MCF 10A (cell line): ENCODE data around the gene C19orf25. TPM values are rescaled to one million over a fixed set of nuclear protein-coding genes. Genes with fewer than 3 reads are reported as not detected.

Experiments used
- BruUV-seq: library from RNA; stranded (reverse); fragments of 400-500 nt; replicated peaks from 2 replicates; lab custom pipeline; 2021; lab: Mats Ljungman, UMichigan
- CTCF ChIA-PET: fragments of 300-600 bp; sonication (Branson Sonifier 250); formaldehyde crosslinking; extraction: SDS; loops from one replicate; lab custom pipeline; 2021; ENCODE audit warnings: antibody characterized with exemption, inconsistent platforms; lab: Yijun Ruan, JAX
- POLR2A ChIA-PET: fragments of 300-600, 350-650 bp; sonication (Branson Sonifier 250); formaldehyde crosslinking; extraction: SDS; loops from one replicate; lab custom pipeline; 2020; ENCODE audit warnings: antibody characterized with exemption, inconsistent platforms; lab: Yijun Ruan, JAX
- DNase-seq: peaks from one replicate; pipeline ENCODE4 v3.0.0-alpha.2; 2018; ENCODE audit not compliant: unreplicated experiment
- H3K27ac Mint-ChIP-seq: one replicate; pipeline ENCODE4 v1.8.0; 2022; ENCODE audit warnings: mild to moderate bottlenecking, low read depth, mixed read lengths; ENCODE audit not compliant: unreplicated experiment
- H3K27me3 Mint-ChIP-seq: one replicate; pipeline ENCODE4 v1.8.0; 2022; ENCODE audit warnings: mixed read lengths; ENCODE audit not compliant: insufficient read depth, unreplicated experiment
- H3K36me3 Mint-ChIP-seq: one replicate; pipeline ENCODE4 v1.8.0; 2022; ENCODE audit warnings: mild to moderate bottlenecking, moderate library complexity, mixed read lengths; ENCODE audit not compliant: insufficient read depth, unreplicated experiment
- H3K4me1 Mint-ChIP-seq: one replicate; pipeline ENCODE4 v1.8.0; 2022; ENCODE audit warnings: mixed read lengths; ENCODE audit not compliant: insufficient read depth, unreplicated experiment
- H3K4me3 Mint-ChIP-seq: one replicate; pipeline ENCODE4 v1.8.0; 2022; ENCODE audit warnings: mild to moderate bottlenecking, moderate library complexity, mixed read lengths; ENCODE audit not compliant: unreplicated experiment
- H3K9me3 Mint-ChIP-seq: one replicate; pipeline ENCODE4 v1.8.0; 2022; ENCODE audit warnings: mixed read lengths; ENCODE audit not compliant: unreplicated experiment
- CTCF ChIP-seq: fragments of 200-600 bp; IDR thresholded peaks from one replicate; pipeline ENCODE4 v1.8.0; 2022; ENCODE audit warnings: antibody characterized with exemption, mild to moderate bottlenecking; ENCODE audit not compliant: unreplicated experiment
- intact Hi-C: fragments of 100-400 bp; cut with micrococcal nuclease; formaldehyde crosslinking; loops from 2 replicates; pipeline ENCODE4 v1.14.1; 2022
- total RNA-seq: library from RNA; stranded (reverse); gene quantifications from 2 replicates; pipeline ENCODE4 v1.2.3, GENCODE V29; 2022

Gene C19orf25
- total RNA-seq, 1 experiment from 2014 or later, result 40.5 TPM

GRCh38 chr19:1425902-1426301, 53.1 kb downstream of the C19orf25 start:
- peaks cover 93% of the 10 kb centered on the region for H3K36me3 Mint-ChIP-seq
- no peaks in the 10 kb centered on the region for H3K4me1 Mint-ChIP-seq
- no peak for DNase-seq
- intact Hi-C loops, result no loop called here
- H3K4me3 Mint-ChIP-seq, result no peak overlapping the region
- ChIA-PET POLR2A (no interaction called here), CTCF (no interaction called here)
- H3K27ac Mint-ChIP-seq, result no peak overlapping the region
- BruUV-seq, result no TSS peak
- H3K27me3 Mint-ChIP-seq, result no peaks in the 10 kb centered on the region
- no peak for TF ChIP-seq CTCF
- H3K9me3 Mint-ChIP-seq, result no peaks in the 10 kb centered on the region

- H3K4me3 Mint-ChIP-seq, result no peak overlapping the region
Measured at GRCh38 chr19:1425102-1425837, 53.7 kb downstream of the C19orf25 start.

GRCh38 chr19:1424192-1424955, 54.6 kb downstream of the C19orf25 start:
- H3K4me3 Mint-ChIP-seq, result no peak overlapping the region
- no peaks in the 10 kb centered on the region for H3K4me1 Mint-ChIP-seq
- H3K27me3 Mint-ChIP-seq, result no peaks in the 10 kb centered on the region
- ChIA-PET CTCF (interaction anchor here (0.6 to 0.7 kb wide), 2 partner anchors 181 to 230 kb away, joined by 3 read pairs; no protein-coding TSS in a partner anchor), POLR2A (interaction anchor here (0.6 kb wide), 1 partner anchor 215 kb away, joined by 3 read pairs; no protein-coding TSS in a partner anchor)
- H3K36me3 Mint-ChIP-seq, result peaks cover 89% of the 10 kb centered on the region
- no peak for DNase-seq
- intact Hi-C loops, result no loop called here
- BruUV-seq, result no TSS peak
- H3K27ac Mint-ChIP-seq, result no peak overlapping the region
- no peak for TF ChIP-seq CTCF
- H3K9me3 Mint-ChIP-seq, result no peaks in the 10 kb centered on the region

More at GRCh38 chr19:1425102-1425837, 53.7 kb downstream of the C19orf25 start:
- H3K36me3 Mint-ChIP-seq, result peaks cover 92% of the 10 kb centered on the region
- TF ChIP-seq CTCF, result no peak
- H3K4me1 Mint-ChIP-seq, result no peaks in the 10 kb centered on the region
- no peaks in the 10 kb centered on the region for H3K27me3 Mint-ChIP-seq
- BruUV-seq, result no TSS peak
- no peak overlapping the region for H3K27ac Mint-ChIP-seq
- CTCF ChIA-PET, result interaction anchor here (0.7 kb wide), 1 partner anchor 181 kb away, joined by 3 read pairs; no protein-coding TSS in a partner anchor
- DNase-seq, result no peak
- intact Hi-C loops, result no loop called here
- POLR2A ChIA-PET, result no interaction called here
- no peaks in the 10 kb centered on the region for H3K9me3 Mint-ChIP-seq
